ENCODE data around the gene LILRA5. TPM values are rescaled to one million over a fixed set of nuclear protein-coding genes. Genes with fewer than 3 reads are reported as not detected.

LILRA5 gene
- total and polyA plus RNA-seq, 2 of the 13 experiments (the other 11 are each of a cell fraction or from before 2014, with no cell fraction given): not detected

DNA sequence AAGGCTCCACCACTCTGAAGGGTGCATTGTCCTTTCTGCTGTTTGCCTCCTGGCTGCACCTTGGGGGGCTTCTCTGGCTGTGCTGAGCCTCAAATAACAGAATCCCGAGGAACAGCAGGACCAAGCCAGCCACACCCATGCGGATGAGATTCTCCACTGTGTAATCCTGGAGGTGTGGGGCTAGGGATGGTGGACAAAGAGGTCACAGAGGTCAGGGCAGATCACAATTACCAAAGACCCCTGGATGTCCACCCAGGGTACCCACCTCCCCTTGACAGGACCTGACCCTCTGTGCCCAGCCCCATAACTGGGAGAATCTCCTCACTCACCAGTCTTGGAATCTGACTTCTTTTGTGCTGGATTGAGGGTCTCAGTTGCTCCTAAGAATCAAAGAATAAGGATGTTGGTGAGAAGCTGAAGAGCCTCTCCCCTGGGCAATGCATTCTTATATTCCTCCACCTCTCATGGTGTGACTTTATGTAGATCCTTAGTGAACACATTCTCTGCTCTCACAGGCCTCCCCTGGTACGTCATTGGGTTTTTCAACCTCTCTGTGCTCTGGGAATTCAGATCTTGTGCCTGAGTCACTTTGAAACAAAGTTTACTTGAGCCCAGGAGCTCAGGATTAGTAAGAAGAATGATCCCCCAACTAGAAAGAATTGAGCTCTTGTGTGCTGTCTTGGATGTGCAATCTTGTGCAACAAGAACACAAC lies 20.8 kb upstream of the LILRA5 start:
- in situ Hi-C loops (cut with HindIII; ENCODE audit: extremely low pct_ligation_motif_present, low pct_unique_long_range_greater_than_20kb) (no loop called here), intact Hi-C loops (cut with micrococcal nuclease; ENCODE audit: unreplicated experiment) (no loop called here)
- BruUV-seq (replicated peaks): no TSS peak
- Histone ChIP-seq H4K20me1 (ENCODE audit: insufficient read depth, low read length) (no peaks in the 10 kb centered on the region), H3K79me2 (ENCODE audit: insufficient read depth, low read length) (no peaks in the 10 kb centered on the region), H3K4me1 (ENCODE audit: insufficient read depth, low read length) (no peaks in the 10 kb centered on the region), H3K36me3 (replicated peaks in 1 of 2; ENCODE audit: control insufficient read depth in 1 of 2, insufficient read depth in 2 of 2, low read length in 2 of 2) (no peaks in the 10 kb centered on the region), H3K4me3 (replicated peaks in 1 of 3; ENCODE audit: insufficient read depth in 1 of 3, low read depth in 2 of 3, low read length in 3 of 3) (no peak overlapping the region), H2AFZ (ENCODE audit: low read length) (no peak overlapping the region), H3K9ac (ENCODE audit: insufficient read depth, low read depth, low read length) (no peak overlapping the region), H3K27ac (ENCODE audit: extremely low read length, insufficient read depth, low read length) (no peak overlapping the region), H3K4me2 (ENCODE audit: low read depth, low read length) (no peak overlapping the region), H3K27me3 (ENCODE audit: control insufficient read depth in 1 of 2, insufficient read depth in 2 of 2, low read length in 2 of 2) (peaks cover 0 to 33% of the 10 kb centered on the region in 2 experiments; a peak in 3 of 5 replicates), H3K9me3 (ENCODE audit: low read length) (no peaks in the 10 kb centered on the region)
- TF ChIP-seq KAT8 (CRISPR knock-in tag; IDR thresholded peaks at IDR 0.05) (no peak), SMYD3 (CRISPR knock-in tag; IDR thresholded peaks at IDR 0.05) (no peak), ZNF432 (CRISPR knock-in tag; IDR thresholded peaks at IDR 0.05; ENCODE audit: borderline replicate concordance) (no peak), HIVEP1 (CRISPR knock-in tag; IDR thresholded peaks at IDR 0.05) (no peak), ZNF703 (CRISPR knock-in tag; IDR thresholded peaks at IDR 0.05; ENCODE audit: borderline replicate concordance) (no peak), ZC3H13 (CRISPR knock-in tag; IDR thresholded peaks at IDR 0.05) (no peak), BCL6 (CRISPR knock-in tag; IDR thresholded peaks at IDR 0.05) (no peak), FOXC1 (CRISPR knock-in tag; IDR thresholded peaks at IDR 0.05; ENCODE audit: borderline replicate concordance) (no peak), TGIF2 (CRISPR knock-in tag; IDR thresholded peaks at IDR 0.05) (no peak)
- TF ChIP-seq, protein P1, sequence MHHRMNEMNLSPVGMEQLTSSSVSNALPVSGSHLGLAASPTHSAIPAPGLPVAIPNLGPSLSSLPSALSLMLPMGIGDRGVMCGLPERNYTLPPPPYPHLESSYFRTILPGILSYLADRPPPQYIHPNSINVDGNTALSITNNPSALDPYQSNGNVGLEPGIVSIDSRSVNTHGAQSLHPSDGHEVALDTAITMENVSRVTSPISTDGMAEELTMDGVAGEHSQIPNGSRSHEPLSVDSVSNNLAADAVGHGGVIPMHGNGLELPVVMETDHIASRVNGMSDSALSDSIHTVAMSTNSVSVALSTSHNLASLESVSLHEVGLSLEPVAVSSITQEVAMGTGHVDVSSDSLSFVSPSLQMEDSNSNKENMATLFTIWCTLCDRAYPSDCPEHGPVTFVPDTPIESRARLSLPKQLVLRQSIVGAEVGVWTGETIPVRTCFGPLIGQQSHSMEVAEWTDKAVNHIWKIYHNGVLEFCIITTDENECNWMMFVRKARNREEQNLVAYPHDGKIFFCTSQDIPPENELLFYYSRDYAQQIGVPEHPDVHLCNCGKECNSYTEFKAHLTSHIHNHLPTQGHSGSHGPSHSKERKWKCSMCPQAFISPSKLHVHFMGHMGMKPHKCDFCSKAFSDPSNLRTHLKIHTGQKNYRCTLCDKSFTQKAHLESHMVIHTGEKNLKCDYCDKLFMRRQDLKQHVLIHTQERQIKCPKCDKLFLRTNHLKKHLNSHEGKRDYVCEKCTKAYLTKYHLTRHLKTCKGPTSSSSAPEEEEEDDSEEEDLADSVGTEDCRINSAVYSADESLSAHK (CRISPR knock-in tag; IDR thresholded peaks at IDR 0.05; ENCODE audit: borderline replicate concordance): no peak
- TF ChIP-seq, protein P2, sequence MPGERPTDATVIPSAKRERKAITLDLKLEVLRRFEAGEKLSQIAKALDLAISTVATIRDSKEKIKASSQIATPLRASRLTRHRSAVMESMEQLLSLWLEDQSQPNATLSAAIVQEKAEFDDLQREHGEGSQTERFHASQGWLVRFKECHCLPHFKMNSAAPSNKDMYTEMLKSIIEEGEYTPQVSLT (CRISPR knock-in tag; IDR thresholded peaks at IDR 0.05; ENCODE audit: borderline replicate concordance, low read depth): no peak
- no peak for ATAC-seq
- 7% methylated on average over 3 of the region's 3 CpGs for WGBS (ENCODE audit: low lambda C conversion rate)
- DNase-seq (ENCODE audit: low spot score): no peak
- ChIA-PET POLR2A (no interaction called here), CTCF (ENCODE audit: low intra/inter-chr PET ratio, low total read pairs) (no interaction called here)
- no peak for FAIRE-seq
